ENCODE results near the gene MPZL2.
A peak's percentile ranks its signal among the peaks of the same experiment; 100 is the strongest.

Gene MPZL2

GRCh38 chr11:118259138-118259537, 5.0 kb downstream of the MPZL2 start:
- no peaks in the 10 kb centered on the region for H3K9me3 Mint-ChIP-seq
- TF ChIP-seq CTCF (IDR thresholded peaks at IDR 0.05; ENCODE audit: unreplicated experiment in 3 of 3) = no peak
- no peak overlapping the region for H3K4me3 Mint-ChIP-seq
- H3K27ac Mint-ChIP-seq = no peak overlapping the region
- peaks cover under 1% of the 10 kb centered on the region for H3K4me1 Mint-ChIP-seq
- H3K36me3 Mint-ChIP-seq (ENCODE audit: low read depth) = no peaks in the 10 kb centered on the region
- H3K27me3 Mint-ChIP-seq (ENCODE audit: low read depth) = peaks cover 86% of the 10 kb centered on the region

- no peak overlapping the region for H3K27ac Mint-ChIP-seq
- H3K36me3 Mint-ChIP-seq (ENCODE audit: low read depth) = no peaks in the 10 kb centered on the region
- H3K27me3 Mint-ChIP-seq (ENCODE audit: low read depth) = peaks cover 79% of the 10 kb centered on the region
- no peaks in the 10 kb centered on the region for H3K4me1 Mint-ChIP-seq
- no peaks in the 10 kb centered on the region for H3K9me3 Mint-ChIP-seq
- TF ChIP-seq CTCF (IDR thresholded peaks at IDR 0.05; ENCODE audit: unreplicated experiment in 3 of 3) = no peak
- no peak overlapping the region for H3K4me3 Mint-ChIP-seq
These were observed 5.7 kb downstream of the MPZL2 start for GRCh38 chr11:118258410-118258809.

- TF ChIP-seq CTCF (IDR thresholded peaks at IDR 0.05; ENCODE audit: unreplicated experiment in 3 of 3) = no peak
- Mint-ChIP-seq H3K4me3 (peak overlapping the region; percentile 96 to 99 (median 96)), H3K27ac (peak overlapping the region; percentile 97 to 100 (median 100)), H3K9me3 (peaks cover 8% of the 10 kb centered on the region), H3K4me1 (peaks cover 7% of the 10 kb centered on the region), H3K27me3 (ENCODE audit: low read depth) (peaks cover 73% of the 10 kb centered on the region), H3K36me3 (ENCODE audit: low read depth) (peaks cover 5% of the 10 kb centered on the region)
These were observed 11.4 kb downstream of the MPZL2 start for GRCh38 chr11:118252688-118253087.

GRCh38 chr11:118251858-118252652, 12.0 kb downstream of the MPZL2 start, which contains the start of gene MPZL3:
Gene MPZL3 (minus strand): TSS chr11:118252365. CDS start chr11:118252294, 71 bp downstream.
- Mint-ChIP-seq H3K4me3 (peak within 1 kb of the TSS; percentile 96 to 99 (median 96)), H3K9me3 (peaks cover 8% of the 10 kb centered on the region), H3K27me3 (ENCODE audit: low read depth) (peaks cover 78% of the 10 kb centered on the region), H3K36me3 (ENCODE audit: low read depth) (peaks cover 5% of the 10 kb centered on the region), H3K27ac (peak within 1 kb of the TSS; percentile 97 to 100 (median 100)), H3K4me1 (peaks cover 7% of the 10 kb centered on the region)
- no peak for TF ChIP-seq CTCF (IDR thresholded peaks at IDR 0.05; ENCODE audit: unreplicated experiment in 3 of 3)

- Mint-ChIP-seq H3K36me3 (ENCODE audit: low read depth) (no peaks in the 10 kb centered on the region), H3K27ac (no peak overlapping the region), H3K9me3 (peaks cover 3% of the 10 kb centered on the region), H3K27me3 (ENCODE audit: low read depth) (peaks cover 90% of the 10 kb centered on the region), H3K4me3 (no peak overlapping the region), H3K4me1 (no peaks in the 10 kb centered on the region)
- no peak for TF ChIP-seq CTCF (IDR thresholded peaks at IDR 0.05; ENCODE audit: unreplicated experiment in 3 of 3)
These were observed 17.1 kb downstream of the MPZL2 start for GRCh38 chr11:118247041-118247440.

Measured in nephron (organoid).